T-helper 2 cell (primary cell): ENCODE results near the gene CLIP1.

ENCODE experiments used
- DNase-seq, 5 experiments: peaks; one replicate each; pipeline versions ENCODE4 v3.0.0 to v3.0.0-alpha.2; 2012 to 2022

CLIP1 gene

GRCh38 chr12:122244565-122245371 lies 177.7 kb downstream of the CLIP1 start:
- DNase-seq, result peak in 3 of 5 experiments; percentile 9 to 92 (median 48)

GRCh38 chr12:122243965-122244364 lies 178.5 kb downstream of the CLIP1 start:
- peak in 2 of 5 experiments; percentile 13 to 83 for DNase-seq

GRCh38 chr12:122238861-122239260 lies 183.6 kb downstream of the CLIP1 start:
- DNase-seq, result no peak

GRCh38 chr12:122235741-122236140 lies 186.7 kb downstream of the CLIP1 start:
- DNase-seq, result no peak

GRCh38 chr12:122232691-122233090 lies 189.8 kb downstream of the CLIP1 start:
- DNase-seq, result no peak

- no peak for DNase-seq
Observed at GRCh38 chr12:122230798-122231197, 191.7 kb downstream of the CLIP1 start.

GRCh38 chr12:122228092-122228491 lies 194.4 kb downstream of the CLIP1 start:
- no peak for DNase-seq

GRCh38 chr12:122227341-122227740 lies 195.1 kb downstream of the CLIP1 start:
- peak in 4 of 5 experiments; percentile 18 to 93 (median 68) for DNase-seq

GRCh38 chr12:122226366-122227125 lies 195.9 kb downstream of the CLIP1 start:
- DNase-seq, result no peak

- DNase-seq, result peak; percentile 100
Observed at GRCh38 chr12:122225683-122226365, 196.6 kb downstream of the CLIP1 start, which contains the start of gene DIABLO. Gene DIABLO, minus strand, starts transcription at chr12:122226052. Its CDS starts 38 bp downstream, at chr12:122226014.
